Cardiac septum (tissue), 1 donor: Measurements from ENCODE around the gene SCAI. TPM values are rescaled to one million over a fixed set of nuclear protein-coding genes. Genes with fewer than 3 reads are reported as not detected.
A peak's percentile ranks its signal among the peaks of the same experiment; 100 is the strongest.
"Not testable (repeated sequence)": the region's sequence is repeated elsewhere in the genome, so short reads cannot be mapped to it uniquely, and the experiment has no call there.

Experiments used
- DNase-seq: peaks from one replicate; pipeline ENCODE4 v3.0.0-alpha.2; 2020; ENCODE audit warnings: low spot score
- intact Hi-C: fragments of 100-400 bp; cut with DNase I; formaldehyde crosslinking; loops from one replicate; pipeline ENCODE4 v1.14.0; 2022
- long read RNA-seq: library from polyadenylated mRNA; unstranded; transcript quantifications from one replicate; pipeline ENCODE4 v2.0.0, GENCODE V29; 2021
- total RNA-seq: library from RNA; stranded (reverse); fragmentation: NEBNext Ultra II Directional; extraction: Animal tissue kit (Norgen Biotek cat#: 25700); gene quantifications from one replicate; pipeline ENCODE4 v1.2.1, GENCODE V29; 2021
- donor health status: DM: no; HTN: no; CAD: no.

SCAI gene
- 4.8 TPM for total RNA-seq
- long read RNA-seq, partial matches to known transcripts, result 0 of 1 reads
- long read RNA-seq, other reads (novel, unspliced or antisense), result 1 of 1 reads

- intact Hi-C loops, result loop anchor here (2.0 to 10.0 kb wide), 3 partner anchors 203 to 369 kb away; partner anchors contain the start of genes GOLGA1, NR6A1 and OLFML2A
These were observed at the start of gene SCAI for GRCh38 chr9:125143377-125144090. Gene SCAI, minus strand, starts transcription at chr9:125143528. Its CDS starts 91 bp downstream, at chr9:125143437.

GRCh38 chr9:125190361-125190801, 47.1 kb upstream of the SCAI start:
- intact Hi-C loops, result loop anchor here (5.0 kb wide), 1 partner anchor 72 kb away; the partner anchor contains the start of gene GAPVD1
- no peak for DNase-seq

More at GRCh38 chr9:125143377-125144090, at the start of gene SCAI:
- DNase-seq, result peak; percentile 100

DNA sequence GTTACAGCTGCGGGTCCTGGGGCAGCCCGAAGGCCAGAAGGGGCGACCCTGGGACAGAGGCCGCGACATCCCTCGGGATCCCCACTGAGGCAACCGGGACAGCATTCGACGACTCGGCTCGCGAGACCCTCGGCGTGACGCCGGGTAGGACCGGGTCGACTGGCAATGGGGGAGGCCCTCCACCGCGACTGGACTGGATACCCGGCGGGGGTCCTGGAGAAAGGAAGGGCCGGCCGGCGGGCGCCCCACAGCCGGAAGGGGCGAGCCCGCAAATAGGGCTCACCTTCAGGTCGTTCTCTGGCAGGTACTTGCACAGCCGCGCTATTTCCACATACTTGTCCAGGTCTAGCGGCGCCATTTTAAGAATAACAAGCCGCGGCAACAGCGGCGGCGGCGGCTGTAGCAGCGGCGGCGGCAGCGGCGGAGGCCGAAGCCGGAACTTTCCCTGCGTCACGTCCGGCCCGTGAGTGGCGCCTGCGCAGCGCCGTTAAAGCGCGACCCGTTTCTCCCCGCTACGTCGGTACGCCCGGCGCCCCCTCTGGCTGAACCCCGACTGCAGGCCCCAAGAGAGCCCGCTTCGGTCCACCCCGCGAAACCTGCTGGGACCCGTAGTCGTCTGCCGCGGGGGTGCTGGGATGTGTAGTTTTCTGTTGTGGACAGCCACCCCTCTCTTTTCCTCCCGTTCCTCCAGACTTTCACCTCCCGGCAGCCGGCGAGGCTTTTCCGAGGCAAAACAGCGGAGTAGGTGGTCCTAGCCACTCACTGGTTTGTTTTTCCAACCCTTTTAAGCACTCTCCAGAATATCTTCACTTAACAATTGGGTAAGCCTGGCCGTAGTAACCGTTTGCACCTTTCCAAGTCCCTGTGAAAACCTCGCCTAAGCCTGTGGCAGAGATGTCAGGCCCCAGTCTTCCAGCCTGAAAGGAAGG, 46.3 kb upstream of the SCAI start, which contains the start of gene PPP6C:
PPP6C (minus strand) TSS at position 443 of the 929 bp plus-strand sequence; CDS start at position 358, 85 bp downstream.
- intact Hi-C loops, result loop anchor here (2.0 to 5.0 kb wide), 2 partner anchors 73 to 249 kb away; partner anchors contain the start of genes GAPVD1 and GOLGA1
- peak; percentile 98 for DNase-seq

DNA sequence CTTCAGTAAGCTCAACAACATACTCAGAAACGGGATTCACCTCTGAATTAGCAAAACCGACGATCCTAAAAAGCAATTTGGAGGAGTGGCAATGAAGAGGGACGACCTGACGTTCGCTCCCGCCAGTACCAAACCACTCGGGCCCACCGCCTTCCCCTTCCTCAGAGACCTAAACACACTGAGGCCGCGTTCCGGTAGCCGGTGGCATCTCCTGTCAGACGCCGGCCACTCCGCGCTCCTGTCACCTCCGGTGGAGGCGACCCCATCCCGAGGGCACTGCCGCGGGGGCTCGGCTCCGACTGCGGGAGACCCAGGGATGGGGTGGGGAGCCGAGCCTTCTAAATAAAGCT, 45.7 kb upstream of the SCAI start:
- intact Hi-C loops, result loop anchor here (2.0 kb wide), 1 partner anchor 248 kb away; the partner anchor contains the start of gene GOLGA1
- no peak for DNase-seq

DNA sequence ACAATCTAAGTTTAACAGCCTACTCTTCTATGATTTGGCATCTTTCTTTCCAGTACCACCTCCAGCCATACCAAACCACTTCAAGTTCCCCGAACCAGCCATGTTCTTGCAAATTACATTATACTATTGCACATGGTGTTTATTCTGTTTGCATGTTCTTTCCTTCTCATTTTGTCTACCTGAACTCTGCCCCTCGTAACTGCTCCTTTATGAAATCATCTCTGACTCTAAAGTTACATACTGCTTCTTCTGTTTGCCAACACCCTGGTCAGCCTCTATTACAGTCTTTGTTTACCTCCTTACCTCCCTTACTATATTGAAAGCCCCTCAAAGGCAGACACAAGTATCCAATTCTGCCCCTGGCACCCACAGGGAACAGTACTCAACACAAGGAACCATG, 40.2 kb upstream of the SCAI start:
- no peak for DNase-seq
- intact Hi-C loops, result no loop called here

- intact Hi-C loops, result no loop called here
- DNase-seq, result no peak
These were observed 39.7 kb upstream of the SCAI start for GRCh38 chr9:125183054-125183453.

DNA sequence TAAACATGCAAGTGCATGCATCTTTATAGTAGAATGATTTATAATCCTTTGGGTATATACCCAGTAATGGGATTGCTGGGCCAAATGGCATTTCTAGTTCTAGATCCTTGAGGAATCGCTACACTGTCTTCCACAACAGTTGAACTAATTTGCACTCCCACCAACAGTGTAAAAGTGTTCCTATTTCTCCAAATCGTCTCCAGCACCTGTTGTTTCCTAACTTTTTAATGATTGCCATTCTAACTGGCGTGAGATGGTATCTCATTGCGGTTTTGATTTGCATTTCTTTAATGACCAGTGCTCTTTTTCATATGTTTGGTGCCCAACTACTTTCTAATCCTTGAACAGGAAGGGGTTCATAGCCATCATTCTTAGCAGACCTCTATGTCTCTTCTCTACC, 38.4 kb upstream of the SCAI start:
- intact Hi-C loops, DNase-seq: not testable (repeated sequence)

GRCh38 chr9:125180876-125181275, 37.5 kb upstream of the SCAI start:
- DNase-seq, result no peak
- intact Hi-C loops, result no loop called here

DNA sequence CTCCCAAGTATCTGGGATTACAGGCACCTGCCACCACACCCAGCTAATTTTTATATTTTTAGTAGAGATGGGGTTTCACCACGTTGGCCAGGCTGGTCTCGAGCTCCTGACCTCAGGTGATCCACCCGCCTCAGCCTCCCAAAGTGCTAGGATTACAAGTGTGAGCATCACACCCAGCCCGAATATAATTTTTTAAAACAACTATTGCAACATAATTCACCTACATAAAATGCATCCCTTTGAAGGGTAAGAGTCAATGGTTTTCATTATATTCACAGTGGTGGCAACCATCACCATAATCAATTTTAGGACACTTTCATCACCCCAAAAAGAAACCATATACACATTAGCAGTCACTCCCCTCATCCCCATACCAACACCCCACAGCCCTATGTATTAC, 36.4 kb upstream of the SCAI start:
- intact Hi-C loops, DNase-seq: not testable (repeated sequence)

DNA sequence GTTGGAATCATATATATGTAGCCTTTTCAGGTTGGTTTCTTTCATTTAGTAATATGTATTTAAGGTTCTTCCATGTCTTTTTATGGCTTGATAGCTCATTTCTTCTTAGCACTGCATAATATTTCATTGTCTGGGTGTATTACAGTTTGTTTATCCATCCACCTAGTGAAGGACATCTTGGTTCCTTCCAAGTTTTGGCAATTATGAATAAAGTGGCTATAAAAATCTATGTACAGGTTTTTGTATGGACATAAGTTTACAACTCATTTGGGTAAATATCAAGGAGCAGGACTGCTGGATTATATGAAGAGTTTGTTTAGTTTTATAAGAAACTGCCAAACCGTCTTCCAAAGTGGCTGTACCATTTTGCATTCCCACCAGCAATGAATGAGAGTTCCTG, 34.6 kb upstream of the SCAI start:
- intact Hi-C loops, result no loop called here
- DNase-seq, result no peak

GRCh38 chr9:125176636-125177035, 33.3 kb upstream of the SCAI start:
- intact Hi-C loops, result no loop called here
- DNase-seq, result no peak

- intact Hi-C loops, result no loop called here
- no peak for DNase-seq
These were observed 28.9 kb upstream of the SCAI start for GRCh38 chr9:125172031-125172755.

DNA sequence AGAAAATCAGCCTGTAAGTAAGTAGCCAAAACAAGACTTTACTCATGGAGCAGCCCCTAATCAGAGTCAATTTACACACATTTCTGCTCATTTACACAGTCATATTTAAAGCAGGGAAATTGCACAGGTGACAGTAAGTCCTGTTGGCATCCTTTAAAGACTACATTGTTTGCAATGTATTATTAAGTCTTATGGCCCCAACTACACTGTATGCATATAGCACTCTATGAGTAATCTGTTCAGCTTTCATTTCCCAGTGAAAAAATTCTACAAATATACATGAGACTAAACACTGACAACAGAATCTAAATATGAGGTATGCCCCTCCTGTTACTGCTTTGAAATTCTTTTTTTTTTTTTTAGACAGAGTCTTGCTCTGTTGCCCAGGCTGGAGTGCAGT, 26.6 kb upstream of the SCAI start:
- DNase-seq, result no peak
- intact Hi-C loops, result no loop called here

GRCh38 chr9:125166762-125167161, 23.4 kb upstream of the SCAI start:
- DNase-seq, result no peak
- intact Hi-C loops, result no loop called here

DNA sequence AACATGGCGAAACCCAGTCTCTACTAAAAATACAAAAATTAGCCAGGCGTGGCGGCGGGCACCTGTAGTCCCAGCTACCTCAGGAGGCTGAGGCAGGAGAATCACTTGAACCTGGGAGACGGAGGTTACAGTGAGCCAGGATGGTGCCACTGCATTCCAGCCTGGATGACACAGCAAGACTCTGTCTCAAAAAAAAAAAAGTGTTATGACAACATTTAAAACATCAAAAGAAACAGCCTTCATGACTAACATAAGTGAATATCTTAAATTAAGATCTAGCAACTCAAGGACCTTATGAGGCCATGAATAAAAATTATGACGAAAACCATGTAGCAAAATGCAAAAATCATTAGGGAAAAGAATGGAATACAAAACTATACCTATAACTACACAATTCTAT, 19.6 kb upstream of the SCAI start:
- DNase-seq, intact Hi-C loops: not testable (repeated sequence)

- intact Hi-C loops, result no loop called here
- no peak for DNase-seq
These were observed 18.1 kb upstream of the SCAI start for GRCh38 chr9:125161284-125161918.

DNA sequence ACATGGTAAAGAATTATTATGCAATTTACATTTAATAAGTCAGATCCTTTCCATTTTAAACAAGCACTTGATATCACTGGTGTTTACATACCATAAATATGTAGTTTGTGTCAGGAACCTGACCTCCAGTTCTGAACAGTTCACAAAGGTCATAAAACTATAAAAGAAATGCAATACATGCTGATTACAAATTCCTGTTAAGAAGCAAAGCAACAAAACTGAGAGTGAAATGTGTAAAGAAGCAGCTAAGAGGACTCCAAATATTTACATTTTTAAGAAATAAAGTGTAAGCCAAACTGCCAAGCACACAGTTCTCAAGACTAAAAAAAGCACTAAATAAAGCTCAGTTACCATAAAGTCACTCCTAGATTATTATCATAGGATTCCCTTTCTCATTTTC, 17.4 kb upstream of the SCAI start:
- intact Hi-C loops, result no loop called here
- no peak for DNase-seq

DNA sequence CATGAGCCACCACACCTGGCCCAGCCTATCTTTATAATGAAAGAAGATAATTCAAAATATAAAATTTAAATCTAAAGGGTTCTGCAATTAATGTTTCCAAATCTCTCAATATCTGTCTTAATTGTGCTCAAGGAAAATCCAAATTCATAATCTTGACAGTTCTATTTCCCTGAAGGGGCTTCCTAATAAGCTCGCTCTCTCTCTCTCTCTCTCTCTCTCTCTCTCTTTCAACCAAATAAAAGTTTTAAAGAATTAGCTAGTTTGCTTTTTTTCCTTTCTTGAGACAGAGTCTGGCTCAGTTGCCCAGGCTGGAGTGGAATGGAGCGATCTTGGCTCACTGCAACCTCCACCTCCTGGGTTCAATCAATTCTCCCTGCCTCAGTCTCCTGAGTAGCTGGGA, 13.2 kb upstream of the SCAI start:
- intact Hi-C loops, result no loop called here
- no peak for DNase-seq
